ENCODE results near the gene TCF7L2.

TCF7L2 gene

DNA sequence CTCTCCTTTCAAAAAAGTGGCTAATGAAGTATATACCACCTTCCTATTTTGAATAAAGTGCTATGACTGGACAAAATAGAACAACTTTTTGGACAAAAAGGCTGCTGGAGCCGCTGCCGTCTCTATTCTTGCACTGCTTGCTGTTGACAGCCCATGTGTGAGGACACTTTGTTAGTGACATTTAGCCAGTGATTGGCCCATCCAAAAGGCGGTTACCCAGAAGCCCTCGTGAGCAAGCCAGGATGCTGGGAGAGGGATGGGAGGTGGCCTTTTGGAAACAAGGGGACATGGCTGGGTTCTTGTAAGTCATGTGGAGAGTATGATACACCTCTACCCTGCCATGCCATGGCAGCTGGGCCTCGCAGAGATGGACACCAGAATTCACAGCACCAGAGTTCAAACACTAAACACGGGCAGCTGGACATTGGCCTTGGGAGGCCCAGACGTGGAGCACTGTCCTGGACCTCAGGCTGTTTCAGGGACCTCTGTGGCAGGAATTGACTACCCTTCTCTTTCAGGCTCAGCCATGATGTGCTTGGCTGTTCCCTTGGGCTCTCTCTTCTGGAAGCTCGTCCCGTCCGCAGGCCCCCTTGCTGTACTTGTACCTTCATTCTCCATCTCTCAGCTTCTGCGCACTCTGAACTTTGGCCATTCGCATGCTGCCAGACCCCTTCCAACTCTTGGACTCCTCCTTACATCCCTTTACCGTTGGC, 118.3 kb downstream of the TCF7L2 start:
- in situ Hi-C loops (cut with MboI; ENCODE audit: low sequenced_read_pairs, unreplicated experiment): no loop called here
- DNase-seq (ENCODE audit: low spot score): no peak

DNA sequence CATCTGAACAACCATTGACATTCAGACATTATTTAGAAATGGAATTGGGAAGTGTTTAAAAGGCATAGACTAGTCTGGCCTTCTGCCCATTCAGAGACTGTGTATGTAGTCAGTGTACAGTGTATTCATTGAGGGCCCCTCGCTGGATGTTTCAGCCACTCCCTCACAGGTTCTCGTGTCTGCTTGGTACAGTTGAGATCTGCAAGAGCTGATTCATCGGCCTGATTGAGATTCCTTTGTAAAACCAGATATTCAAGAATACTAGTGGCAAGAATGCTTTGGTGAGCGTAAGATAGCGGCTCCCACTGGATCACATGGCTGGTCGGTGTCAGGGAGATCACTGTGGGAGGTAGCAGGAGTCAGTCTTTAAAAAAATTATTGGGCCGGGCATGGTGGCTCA, 119.5 kb downstream of the TCF7L2 start:
- in situ Hi-C loops (cut with MboI; ENCODE audit: low sequenced_read_pairs, unreplicated experiment): no loop called here
- DNase-seq (ENCODE audit: low spot score): no peak
- TF ChIP-seq, protein P1, sequence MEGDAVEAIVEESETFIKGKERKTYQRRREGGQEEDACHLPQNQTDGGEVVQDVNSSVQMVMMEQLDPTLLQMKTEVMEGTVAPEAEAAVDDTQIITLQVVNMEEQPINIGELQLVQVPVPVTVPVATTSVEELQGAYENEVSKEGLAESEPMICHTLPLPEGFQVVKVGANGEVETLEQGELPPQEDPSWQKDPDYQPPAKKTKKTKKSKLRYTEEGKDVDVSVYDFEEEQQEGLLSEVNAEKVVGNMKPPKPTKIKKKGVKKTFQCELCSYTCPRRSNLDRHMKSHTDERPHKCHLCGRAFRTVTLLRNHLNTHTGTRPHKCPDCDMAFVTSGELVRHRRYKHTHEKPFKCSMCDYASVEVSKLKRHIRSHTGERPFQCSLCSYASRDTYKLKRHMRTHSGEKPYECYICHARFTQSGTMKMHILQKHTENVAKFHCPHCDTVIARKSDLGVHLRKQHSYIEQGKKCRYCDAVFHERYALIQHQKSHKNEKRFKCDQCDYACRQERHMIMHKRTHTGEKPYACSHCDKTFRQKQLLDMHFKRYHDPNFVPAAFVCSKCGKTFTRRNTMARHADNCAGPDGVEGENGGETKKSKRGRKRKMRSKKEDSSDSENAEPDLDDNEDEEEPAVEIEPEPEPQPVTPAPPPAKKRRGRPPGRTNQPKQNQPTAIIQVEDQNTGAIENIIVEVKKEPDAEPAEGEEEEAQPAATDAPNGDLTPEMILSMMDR (IDR thresholded peaks at IDR 0.05; ENCODE audit: borderline replicate concordance, control extremely low read depth, extremely low read depth, insufficient read depth, missing control alignments): no peak

More for the DNA sequence above, 118.3 kb downstream of the TCF7L2 start:
- TF ChIP-seq, protein P1 (IDR thresholded peaks at IDR 0.05; ENCODE audit: borderline replicate concordance, control extremely low read depth, extremely low read depth, insufficient read depth, missing control alignments): no peak

DNA sequence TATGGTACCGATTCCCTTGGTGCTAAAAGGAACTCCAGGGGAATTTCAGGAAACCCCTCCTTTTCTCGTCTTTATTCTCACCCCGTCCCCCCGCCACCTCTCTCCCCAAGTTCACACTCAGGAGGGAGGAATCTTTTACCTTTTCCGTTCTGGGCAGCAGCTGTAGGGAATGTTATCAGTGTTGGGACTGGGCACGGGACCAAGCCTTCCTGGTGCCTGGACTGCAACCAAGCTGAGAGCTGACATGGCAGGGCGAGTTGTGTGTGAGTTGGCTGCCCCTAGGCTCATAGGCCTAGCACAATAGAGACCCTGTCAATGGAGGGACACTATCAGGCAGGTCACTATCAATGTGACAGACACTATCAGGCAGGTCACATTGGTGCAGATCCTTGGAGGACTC, 121.4 kb downstream of the TCF7L2 start:
- DNase-seq (ENCODE audit: low spot score): no peak
- in situ Hi-C loops (cut with MboI; ENCODE audit: low sequenced_read_pairs, unreplicated experiment): no loop called here
- TF ChIP-seq, protein P1 (IDR thresholded peaks at IDR 0.05; ENCODE audit: borderline replicate concordance, control extremely low read depth, extremely low read depth, insufficient read depth, missing control alignments): no peak

DNA sequence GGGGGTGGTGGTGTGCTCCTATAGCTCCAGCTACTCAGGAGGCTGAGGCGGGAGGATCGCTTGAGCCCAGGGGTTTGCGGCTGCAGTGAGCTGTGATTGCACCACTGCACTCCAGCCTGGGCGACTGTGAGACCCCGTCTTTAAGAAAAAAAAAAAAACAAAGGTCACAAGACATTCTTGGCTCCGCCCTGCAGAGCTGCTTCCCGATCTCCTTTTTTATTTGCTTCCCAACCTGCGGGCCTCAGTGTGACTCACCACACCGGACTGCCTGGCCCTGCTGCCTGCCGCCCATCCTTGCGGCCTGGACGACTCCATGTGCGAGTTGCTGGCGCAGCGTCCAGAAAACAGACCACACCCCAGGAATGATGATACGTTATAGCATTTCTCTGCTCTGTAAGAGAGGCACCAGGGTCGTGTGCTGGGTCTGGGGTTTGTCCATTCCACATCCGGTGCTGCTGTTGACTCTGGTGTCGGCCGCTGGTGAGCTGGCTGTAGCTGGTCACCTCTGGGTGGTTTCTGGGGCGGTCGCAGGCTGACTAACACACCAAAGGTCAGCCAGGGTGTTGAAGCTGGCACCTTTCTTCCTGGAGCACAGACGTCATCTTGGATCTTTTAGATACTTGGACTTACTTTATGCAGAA, 123.6 kb downstream of the TCF7L2 start:
- TF ChIP-seq, protein P1 (IDR thresholded peaks at IDR 0.05; ENCODE audit: borderline replicate concordance, control extremely low read depth, extremely low read depth, insufficient read depth, missing control alignments): no peak
- DNase-seq (ENCODE audit: low spot score): no peak
- in situ Hi-C loops (cut with MboI; ENCODE audit: low sequenced_read_pairs, unreplicated experiment): no loop called here

DNA sequence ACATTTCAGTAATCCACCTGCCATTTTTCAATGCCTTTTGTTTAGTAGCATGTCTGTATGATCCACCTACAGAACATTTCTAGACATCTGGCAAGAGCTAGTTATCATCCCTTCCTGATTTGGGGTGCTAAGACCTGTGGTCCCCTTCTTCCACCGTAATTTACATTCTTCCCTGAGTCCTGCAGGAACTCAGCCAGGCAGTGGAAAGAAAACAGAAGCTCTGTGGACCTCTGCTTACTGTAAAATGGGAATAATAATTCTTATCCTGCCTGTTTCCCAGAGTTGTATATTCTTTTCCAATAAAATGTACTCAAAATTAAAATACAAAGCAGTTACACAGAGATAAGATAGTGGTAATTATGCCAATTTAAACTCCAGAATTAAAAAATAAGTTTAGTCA, 126.9 kb downstream of the TCF7L2 start:
- TF ChIP-seq, protein P1 (IDR thresholded peaks at IDR 0.05; ENCODE audit: borderline replicate concordance, control extremely low read depth, extremely low read depth, insufficient read depth, missing control alignments): no peak
- in situ Hi-C loops (cut with MboI; ENCODE audit: low sequenced_read_pairs, unreplicated experiment): no loop called here
- no peak for DNase-seq (ENCODE audit: low spot score)

DNA sequence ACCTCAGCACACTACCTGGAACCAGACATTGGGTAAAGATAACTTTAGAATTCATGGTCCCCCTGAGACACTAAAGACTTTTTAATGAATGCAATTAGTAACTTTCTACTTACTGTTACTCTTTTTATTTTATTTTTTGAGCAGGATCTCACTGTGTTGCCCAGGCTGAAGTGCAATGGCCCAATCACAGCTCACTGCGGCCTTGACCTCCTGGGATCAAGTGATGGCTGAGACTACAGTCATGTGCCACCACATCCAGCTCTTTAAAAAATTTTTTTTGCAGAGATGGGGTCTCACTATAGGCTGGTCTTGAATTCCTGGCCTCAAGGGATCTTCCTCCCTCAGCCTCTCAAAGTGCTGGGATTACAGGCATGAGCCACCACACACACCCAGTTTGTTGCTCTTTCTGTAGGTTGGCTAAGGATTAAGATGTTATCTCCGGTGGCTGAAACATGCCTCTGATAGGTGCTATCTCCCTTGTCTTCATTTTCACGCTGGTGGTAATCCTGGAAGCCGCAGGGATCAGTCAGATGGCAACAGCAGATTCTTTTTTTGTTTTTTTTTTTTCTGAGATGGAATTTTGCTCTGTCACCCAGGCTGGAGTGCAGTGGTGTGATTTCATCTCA, 128.3 kb downstream of the TCF7L2 start:
- in situ Hi-C loops (cut with MboI; ENCODE audit: low sequenced_read_pairs, unreplicated experiment): no loop called here
- TF ChIP-seq, protein P1 (IDR thresholded peaks at IDR 0.05; ENCODE audit: borderline replicate concordance, control extremely low read depth, extremely low read depth, insufficient read depth, missing control alignments): no peak
- DNase-seq (ENCODE audit: low spot score): no peak

Measured in GM13976 (cell line).